Body of pancreas (tissue), 4 donors: ENCODE results near the gene ALDH3B2.
"Not testable (repeated sequence)": the region's sequence is repeated elsewhere in the genome, so short reads cannot be mapped to it uniquely, and the experiment has no call there.

ENCODE experiments used
- POLR2A ChIP-seq, 3 donors: fragments of 450-650 bp; IDR thresholded peaks; one replicate each; pipeline ENCODE4 v1.6.1; 2016; ENCODE audit warnings: antibody characterized with exemption in 3 of 3, mild to moderate bottlenecking in 2 of 3
- TF ChIP-seq, protein P1 (sequence below), 7 experiments: fragments of 450-650 bp in 4 of 7; fragments of 200-600 bp in 3 of 7; sonication (generic) in 3 of 7; IDR thresholded peaks; one replicate each; pipeline ENCODE4 v1.5.1; 2016 to 2019; ENCODE audit warnings: antibody characterized with exemption in 7 of 7

DNA sequence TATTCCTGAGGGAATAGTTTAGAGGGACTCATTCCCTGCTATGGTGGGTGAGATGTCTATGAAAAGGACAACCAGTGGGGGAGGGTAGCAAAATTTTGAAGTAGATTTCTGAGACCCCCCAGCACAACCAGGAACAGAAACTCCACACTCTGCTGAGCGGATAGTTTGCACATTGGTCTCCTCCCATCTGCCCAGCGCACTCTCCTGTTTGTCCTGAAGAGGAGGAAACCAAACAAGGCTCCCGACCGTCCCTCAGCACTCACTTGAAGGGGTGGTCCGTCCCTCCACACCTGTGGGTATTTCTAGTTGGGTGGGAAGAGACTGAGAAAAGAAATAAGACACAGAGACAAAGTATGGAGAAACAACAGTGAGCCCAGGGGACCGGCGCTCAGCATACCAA lies 41.8 kb upstream of the ALDH3B2 start:
- TF ChIP-seq POLR2A (IDR thresholded peaks at IDR 0.05): not testable (repeated sequence)
- TF ChIP-seq, protein P1, sequence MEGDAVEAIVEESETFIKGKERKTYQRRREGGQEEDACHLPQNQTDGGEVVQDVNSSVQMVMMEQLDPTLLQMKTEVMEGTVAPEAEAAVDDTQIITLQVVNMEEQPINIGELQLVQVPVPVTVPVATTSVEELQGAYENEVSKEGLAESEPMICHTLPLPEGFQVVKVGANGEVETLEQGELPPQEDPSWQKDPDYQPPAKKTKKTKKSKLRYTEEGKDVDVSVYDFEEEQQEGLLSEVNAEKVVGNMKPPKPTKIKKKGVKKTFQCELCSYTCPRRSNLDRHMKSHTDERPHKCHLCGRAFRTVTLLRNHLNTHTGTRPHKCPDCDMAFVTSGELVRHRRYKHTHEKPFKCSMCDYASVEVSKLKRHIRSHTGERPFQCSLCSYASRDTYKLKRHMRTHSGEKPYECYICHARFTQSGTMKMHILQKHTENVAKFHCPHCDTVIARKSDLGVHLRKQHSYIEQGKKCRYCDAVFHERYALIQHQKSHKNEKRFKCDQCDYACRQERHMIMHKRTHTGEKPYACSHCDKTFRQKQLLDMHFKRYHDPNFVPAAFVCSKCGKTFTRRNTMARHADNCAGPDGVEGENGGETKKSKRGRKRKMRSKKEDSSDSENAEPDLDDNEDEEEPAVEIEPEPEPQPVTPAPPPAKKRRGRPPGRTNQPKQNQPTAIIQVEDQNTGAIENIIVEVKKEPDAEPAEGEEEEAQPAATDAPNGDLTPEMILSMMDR (IDR thresholded peaks at IDR 0.05): not testable (repeated sequence)
